Measurements from ENCODE around the gene CEND1. TPM values are rescaled to one million over a fixed set of nuclear protein-coding genes. Genes with fewer than 3 reads are reported as not detected.

Gene CEND1
- total and polyA plus RNA-seq, 2 of the 13 experiments (the other 11 are each of a cell fraction or from before 2014, with no cell fraction given) = not detected

DNA sequence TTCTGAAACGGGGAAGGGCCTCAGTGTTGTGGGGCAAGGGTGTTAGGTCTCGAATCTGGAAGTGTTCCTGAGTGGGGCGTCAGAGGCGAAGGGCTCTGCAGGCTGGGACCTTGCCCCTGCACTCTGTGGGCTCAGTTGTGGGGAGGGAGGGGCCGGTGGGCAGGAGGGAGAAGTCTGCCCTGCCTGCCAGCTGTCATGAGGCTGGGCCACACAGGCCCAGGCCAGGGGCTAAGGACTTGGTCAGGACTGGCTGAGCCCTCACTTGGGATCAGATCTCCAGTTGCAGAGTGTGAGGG is 38.0 kb upstream of the CEND1 start, which contains the start of gene CRACR2B (continued):
- TF ChIP-seq ZNF224 (CRISPR knock-in tag; IDR thresholded peaks at IDR 0.05) (0 out of 2 replicates have a peak, but pooled peaks have one; percentile 12), FOXA3 (CRISPR knock-in tag; IDR thresholded peaks at IDR 0.05) (no peak), EEA1 (CRISPR knock-in tag; IDR thresholded peaks at IDR 0.05; ENCODE audit: borderline replicate concordance) (0 out of 2 replicates have a peak, but pooled peaks have one; percentile 4), ZNF678 (CRISPR knock-in tag; IDR thresholded peaks at IDR 0.05) (0 out of 2 replicates have a peak, but pooled peaks have one; percentile 3), ZFAT (CRISPR knock-in tag; conservative IDR thresholded peaks at IDR 0.05) (no peak), HNRNPL (IDR thresholded peaks at IDR 0.05; ENCODE audit: low read depth, low read length) (0 out of 2 replicates have a peak, but pooled peaks have one; percentile 32)

GRCh38 chr11:827146-827896 is 37.4 kb upstream of the CEND1 start:
- no peaks in the 10 kb centered on the region for H3K9me3 ChIP-seq (ENCODE audit: low read length)
- ChIA-PET POLR2A (interaction anchor here (1.8 to 16.1 kb wide), 4 partner anchors 8 to 28 kb away, joined by 4 to 264 read pairs (median 75); partner anchors contain the start of genes PNPLA2, POLR2L, RPLP2 and TSPAN4), CTCF (ENCODE audit: low intra/inter-chr PET ratio, low total read pairs) (no interaction called here)
- DNase-seq (ENCODE audit: low spot score) (peak; percentile 47), ATAC-seq (peak; percentile 51), FAIRE-seq (no peak)
- peak overlapping the region; percentile 91 for H3K4me2 ChIP-seq (ENCODE audit: low read depth, low read length)
- H3K4me3 ChIP-seq (replicated peaks in 1 of 3; ENCODE audit: insufficient read depth in 1 of 3, low read depth in 2 of 3, low read length in 3 of 3) = peak overlapping the region; percentile 69 to 83 (median 80)
- WGBS (ENCODE audit: low lambda C conversion rate) = under 1% methylated on average over 18 of the region's 66 CpGs
- H3K27ac ChIP-seq (ENCODE audit: extremely low read length, insufficient read depth, low read length) = peak overlapping the region; percentile 77
- no peaks in the 10 kb centered on the region for H3K27me3 ChIP-seq (ENCODE audit: control insufficient read depth in 1 of 2, insufficient read depth in 2 of 2, low read length in 2 of 2)
- no peaks in the 10 kb centered on the region for H3K79me2 ChIP-seq (ENCODE audit: insufficient read depth, low read length)
- peak overlapping the region; percentile 74 for H3K9ac ChIP-seq (ENCODE audit: insufficient read depth, low read depth, low read length)
- TSS peak; percentile 55 for BruUV-seq (replicated peaks)
- peaks cover 4 to 14% of the 10 kb centered on the region in 2 experiments; a peak in 3 of 5 replicates for H3K36me3 ChIP-seq (replicated peaks in 1 of 2; ENCODE audit: control insufficient read depth in 1 of 2, insufficient read depth in 2 of 2, low read length in 2 of 2)
- H2AFZ ChIP-seq (ENCODE audit: low read length) = no peak overlapping the region
- peaks cover 68% of the 10 kb centered on the region for H3K4me1 ChIP-seq (ENCODE audit: insufficient read depth, low read length)
- intact Hi-C loops (cut with micrococcal nuclease; ENCODE audit: unreplicated experiment) = no loop called here
- H4K20me1 ChIP-seq (ENCODE audit: insufficient read depth, low read length) = no peaks in the 10 kb centered on the region
- in situ Hi-C loops (cut with HindIII; ENCODE audit: extremely low pct_ligation_motif_present, low pct_unique_long_range_greater_than_20kb) = no loop called here
- TF ChIP-seq, protein P1, sequence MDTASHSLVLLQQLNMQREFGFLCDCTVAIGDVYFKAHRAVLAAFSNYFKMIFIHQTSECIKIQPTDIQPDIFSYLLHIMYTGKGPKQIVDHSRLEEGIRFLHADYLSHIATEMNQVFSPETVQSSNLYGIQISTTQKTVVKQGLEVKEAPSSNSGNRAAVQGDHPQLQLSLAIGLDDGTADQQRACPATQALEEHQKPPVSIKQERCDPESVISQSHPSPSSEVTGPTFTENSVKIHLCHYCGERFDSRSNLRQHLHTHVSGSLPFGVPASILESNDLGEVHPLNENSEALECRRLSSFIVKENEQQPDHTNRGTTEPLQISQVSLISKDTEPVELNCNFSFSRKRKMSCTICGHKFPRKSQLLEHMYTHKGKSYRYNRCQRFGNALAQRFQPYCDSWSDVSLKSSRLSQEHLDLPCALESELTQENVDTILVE (CRISPR knock-in tag; IDR thresholded peaks at IDR 0.05) = 0 out of 2 replicates have a peak, but pooled peaks have one; percentile 18
- TF ChIP-seq, protein P2, sequence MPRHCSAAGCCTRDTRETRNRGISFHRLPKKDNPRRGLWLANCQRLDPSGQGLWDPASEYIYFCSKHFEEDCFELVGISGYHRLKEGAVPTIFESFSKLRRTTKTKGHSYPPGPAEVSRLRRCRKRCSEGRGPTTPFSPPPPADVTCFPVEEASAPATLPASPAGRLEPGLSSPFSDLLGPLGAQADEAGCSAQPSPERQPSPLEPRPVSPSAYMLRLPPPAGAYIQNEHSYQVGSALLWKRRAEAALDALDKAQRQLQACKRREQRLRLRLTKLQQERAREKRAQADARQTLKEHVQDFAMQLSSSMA (CRISPR knock-in tag; IDR thresholded peaks at IDR 0.05) = peak; percentile 53; the same call in 1 of the 2 replicates
- TF ChIP-seq, protein P3, sequence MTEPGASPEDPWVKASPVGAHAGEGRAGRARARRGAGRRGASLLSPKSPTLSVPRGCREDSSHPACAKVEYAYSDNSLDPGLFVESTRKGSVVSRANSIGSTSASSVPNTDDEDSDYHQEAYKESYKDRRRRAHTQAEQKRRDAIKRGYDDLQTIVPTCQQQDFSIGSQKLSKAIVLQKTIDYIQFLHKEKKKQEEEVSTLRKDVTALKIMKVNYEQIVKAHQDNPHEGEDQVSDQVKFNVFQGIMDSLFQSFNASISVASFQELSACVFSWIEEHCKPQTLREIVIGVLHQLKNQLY (CRISPR knock-in tag; IDR thresholded peaks at IDR 0.05) = no peak
- peak; percentile 86 for TF ChIP-seq ZNF547 (CRISPR knock-in tag; IDR thresholded peaks at IDR 0.05)
- TF ChIP-seq POLR2G (IDR thresholded peaks at IDR 0.05; ENCODE audit: low read depth, low read length) = peak; percentile 75
- no peak for TF ChIP-seq ZEB1 (IDR thresholded peaks at IDR 0.05; ENCODE audit: insufficient replicate concordance, low read depth)
- TF ChIP-seq WIZ (CRISPR knock-in tag; IDR thresholded peaks at IDR 0.05) = 0 out of 2 replicates have a peak, but pooled peaks have one; percentile 28
- 0 out of 2 replicates have a peak, but pooled peaks have one; percentile 18 for TF ChIP-seq SNAPC4 (CRISPR knock-in tag; IDR thresholded peaks at IDR 0.05)

Measured in HepG2 (cell line).